8988T (cell line): Measurements from ENCODE around the gene CLPTM1L.

ENCODE experiments used
- DNase-seq: peaks from one replicate; pipeline ENCODE4 v3.0.0; 2011

The CLPTM1L gene

DNA sequence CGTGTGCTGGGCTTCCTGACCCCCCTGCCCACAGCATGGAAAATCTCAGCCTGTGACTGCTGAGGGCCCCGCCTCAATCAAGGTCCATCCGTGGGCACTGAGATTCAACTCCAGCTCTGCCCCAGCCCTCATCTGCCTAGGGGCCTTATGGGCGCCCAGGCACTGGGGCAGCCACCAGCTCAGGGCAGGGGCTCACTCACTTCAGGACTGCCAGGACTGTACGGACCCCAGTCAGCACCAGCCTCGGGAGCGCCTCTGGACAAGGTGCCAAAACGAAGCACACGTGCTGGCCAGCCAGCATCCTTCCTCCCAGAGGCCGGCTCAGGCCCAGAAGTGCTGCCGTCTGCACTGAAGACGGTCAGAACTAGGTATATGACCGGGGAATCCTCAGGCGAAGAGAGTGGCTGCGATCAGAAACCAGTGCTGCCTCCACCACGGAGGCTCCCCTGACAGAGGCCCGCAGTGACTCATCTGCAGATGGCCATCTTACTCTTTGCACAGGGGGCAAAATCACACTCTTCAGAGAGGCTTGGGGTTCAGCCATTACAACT is 19.6 kb downstream of the CLPTM1L start:
- DNase-seq, result peak; percentile 35

DNA sequence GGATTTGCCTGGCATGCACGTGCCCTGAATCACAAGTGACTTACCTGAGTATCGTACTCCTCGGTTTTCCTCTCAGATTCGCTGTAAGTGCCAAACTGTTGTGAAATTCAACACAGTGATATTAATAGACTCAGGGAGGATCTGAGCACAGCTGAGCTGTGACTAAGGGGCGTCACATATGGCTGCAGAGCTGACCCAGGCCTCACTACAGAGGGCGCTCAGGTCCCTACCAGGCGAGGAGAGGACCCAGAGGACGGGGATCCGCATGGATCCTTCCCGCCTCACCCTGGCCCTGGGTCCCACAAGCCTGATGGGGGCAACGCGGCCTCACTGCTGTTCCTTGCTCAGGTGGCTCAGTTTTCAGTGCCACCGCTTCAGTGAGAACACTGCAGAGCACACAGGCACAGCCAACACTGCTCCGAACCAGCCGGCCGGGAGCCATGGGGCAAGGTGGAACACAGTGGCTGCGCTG is 20.1 kb downstream of the CLPTM1L start:
- peak; percentile 61 for DNase-seq

DNA sequence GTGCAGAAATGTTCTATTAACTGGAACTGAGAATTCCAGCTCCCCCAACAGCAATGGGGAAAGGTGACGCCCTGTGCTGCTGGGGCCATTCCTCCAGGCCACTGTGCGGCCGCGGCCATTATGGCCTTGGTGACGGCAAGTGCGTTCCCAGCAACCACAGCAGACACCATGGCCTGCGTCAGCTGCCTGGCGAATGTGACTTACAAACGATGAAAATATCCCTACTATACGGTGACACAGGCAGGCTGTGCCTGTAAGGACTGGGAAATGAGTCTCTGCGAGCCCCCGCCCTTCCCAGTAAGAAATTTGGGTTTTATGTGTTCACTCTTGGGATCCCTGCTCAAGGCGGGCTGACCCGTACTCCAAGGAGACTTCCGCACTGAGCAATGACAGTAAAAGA is 20.6 kb downstream of the CLPTM1L start:
- peak; percentile 6 for DNase-seq

DNA sequence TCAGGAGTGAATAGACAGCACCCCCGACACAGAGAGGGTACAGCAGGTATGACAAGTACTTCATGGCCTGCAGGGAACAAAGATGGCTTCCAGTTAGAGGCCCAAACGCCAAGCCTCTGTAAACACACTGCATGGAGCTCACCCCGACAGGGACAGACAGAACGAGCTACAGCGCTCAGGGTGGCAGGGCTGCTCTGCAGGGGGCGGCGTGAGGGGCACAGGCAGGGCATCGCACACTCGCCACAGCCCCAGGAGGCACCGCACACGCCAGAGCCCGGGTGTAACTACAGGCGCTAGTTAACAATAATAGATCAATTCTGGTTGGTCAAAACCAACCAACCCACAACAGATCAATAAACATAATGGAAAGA is 21.1 kb downstream of the CLPTM1L start:
- DNase-seq, result no peak

DNA sequence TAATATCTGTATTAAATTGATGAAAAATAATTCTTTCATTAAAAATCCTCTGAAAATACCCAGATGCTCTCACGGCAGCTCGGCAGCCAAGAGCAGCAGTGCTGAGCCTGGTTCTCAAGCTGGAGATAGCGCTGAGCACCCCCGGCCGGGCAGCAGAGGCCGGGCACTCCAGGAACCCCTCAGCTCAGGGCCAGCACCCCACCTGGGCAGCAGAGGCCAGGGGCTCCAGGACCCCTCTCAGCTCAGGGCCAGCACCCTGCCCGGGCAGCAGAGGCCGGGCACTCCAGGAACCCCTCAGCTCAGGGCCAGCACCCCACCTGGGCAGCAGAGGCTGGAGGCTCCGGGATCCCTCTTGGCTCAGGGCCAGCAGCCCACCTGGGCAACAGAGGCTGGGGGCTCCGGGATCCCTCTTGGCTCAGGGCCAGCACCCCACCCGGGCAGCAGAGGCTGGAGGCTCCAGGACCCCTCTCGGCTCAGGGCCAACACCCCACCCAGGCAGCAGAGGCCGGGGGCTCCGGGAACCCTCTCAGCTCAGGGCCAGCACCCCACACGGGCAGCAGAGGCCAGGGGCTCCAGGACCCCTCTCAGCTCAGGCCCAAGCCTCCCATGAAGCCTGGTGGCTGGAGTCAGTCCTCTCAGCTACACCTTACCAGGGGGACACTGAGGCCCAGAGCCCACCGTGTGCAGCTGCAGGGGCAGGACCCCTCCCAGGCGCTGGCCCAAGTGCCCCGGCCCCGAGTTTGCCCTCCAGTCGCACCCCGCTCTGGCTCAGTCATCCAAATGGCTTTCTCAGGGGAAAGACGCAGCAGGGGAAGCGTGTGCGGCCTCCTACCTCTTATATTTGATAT is 21.7 kb downstream of the CLPTM1L start:
- peak; percentile 7 for DNase-seq

DNA sequence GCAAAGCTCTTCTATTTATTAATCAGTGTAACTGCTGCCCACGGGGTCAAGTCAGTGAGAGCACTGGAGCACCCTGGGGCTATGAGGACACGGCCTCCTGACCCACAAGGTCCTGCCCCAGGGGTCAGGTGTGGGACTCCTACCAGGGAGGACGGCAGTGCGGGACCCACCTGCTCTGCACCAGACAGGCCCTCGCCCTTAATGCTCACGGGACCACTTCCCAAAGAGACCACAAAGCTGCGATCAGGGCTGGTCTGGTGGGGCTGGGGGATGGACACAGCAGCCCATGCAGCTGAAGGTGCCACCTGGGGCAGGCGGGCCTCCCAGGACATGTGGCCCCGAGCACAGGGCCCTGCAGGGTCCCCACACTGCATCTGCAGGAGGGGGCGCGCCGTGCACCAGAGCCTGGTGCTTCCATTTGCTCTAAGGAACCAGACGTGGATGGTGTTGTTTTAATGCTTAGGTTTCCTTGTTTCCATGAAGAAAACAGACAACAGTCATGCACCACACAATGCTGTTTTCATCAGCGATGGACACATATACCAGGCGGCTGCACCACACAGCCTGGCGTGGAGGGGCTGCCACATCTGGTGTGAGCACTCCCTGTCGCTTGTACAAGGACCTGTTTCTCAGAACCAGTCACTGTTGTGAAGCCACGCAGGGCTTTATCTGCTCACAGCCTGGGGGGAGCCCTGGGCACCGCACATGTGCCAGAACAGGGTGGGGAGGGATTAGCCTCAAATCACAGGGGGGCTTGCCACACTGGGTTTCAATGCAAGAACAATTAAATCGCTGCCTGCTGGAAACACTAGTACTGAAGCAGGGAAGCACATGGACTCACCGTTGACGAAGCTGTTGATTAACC is 22.6 kb downstream of the CLPTM1L start:
- DNase-seq, result peak; percentile 7

DNA sequence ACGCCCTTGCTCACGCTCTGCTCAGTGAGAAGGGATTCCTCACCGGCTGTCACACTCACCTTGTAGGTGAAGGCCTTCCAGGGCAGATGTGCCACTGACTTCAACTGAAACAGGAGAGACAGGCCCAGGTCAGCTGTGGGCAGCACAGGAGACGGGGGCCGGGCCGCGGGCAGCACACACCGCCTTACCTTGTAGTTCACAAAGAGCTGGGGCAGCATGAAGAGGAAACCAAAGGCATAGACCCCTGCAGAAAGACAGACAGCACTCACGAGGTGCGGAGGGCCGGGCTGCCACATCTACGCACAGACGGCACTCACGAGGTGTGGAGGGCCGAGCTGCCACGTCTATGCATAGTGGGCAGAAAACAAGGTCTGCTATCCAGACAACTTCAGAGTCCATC is 23.3 kb downstream of the CLPTM1L start:
- no peak for DNase-seq

DNA sequence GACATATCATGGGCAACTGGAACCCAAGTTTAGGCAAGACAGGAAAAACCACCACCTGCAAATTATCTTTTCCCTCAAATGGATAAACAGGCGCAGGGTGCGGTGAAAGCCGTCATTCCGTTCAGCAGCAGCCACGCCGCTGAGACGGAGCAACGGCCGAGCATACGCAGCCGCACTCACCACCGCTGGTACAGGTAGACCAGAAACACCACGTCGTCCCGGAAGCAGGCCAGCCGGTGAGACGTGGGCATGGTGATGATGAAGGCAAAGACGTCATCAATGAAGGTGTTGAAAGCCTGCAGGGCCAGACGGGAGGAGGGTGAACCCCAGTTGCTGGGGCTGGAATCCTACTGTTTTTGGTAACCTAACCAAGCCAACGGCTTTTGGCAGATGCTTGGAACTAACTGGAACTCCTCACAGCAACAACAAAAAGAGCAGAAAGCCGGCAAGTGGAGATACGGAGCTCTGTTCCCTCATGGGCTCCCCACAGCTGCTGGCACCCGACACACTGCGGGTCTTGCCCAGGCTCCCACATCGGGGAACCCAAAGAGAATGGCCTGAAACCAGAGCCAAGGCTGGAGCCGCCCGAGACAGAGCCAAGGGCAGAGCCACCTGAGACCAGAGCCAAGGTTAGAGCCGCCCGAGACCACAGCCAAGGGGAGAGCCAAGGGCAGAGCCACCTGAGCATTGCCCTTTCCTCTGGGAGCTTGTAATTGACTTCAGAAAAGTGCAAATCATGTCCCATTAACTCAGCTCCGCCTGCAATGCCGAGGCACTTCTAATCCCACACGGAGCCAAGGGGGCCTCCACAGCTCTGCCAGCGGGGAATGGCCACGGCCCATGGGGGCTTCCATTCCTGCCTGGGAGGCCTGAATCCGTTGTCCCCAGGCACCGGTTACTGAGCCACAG is 24.2 kb downstream of the CLPTM1L start:
- DNase-seq, result peak; percentile 4

DNA sequence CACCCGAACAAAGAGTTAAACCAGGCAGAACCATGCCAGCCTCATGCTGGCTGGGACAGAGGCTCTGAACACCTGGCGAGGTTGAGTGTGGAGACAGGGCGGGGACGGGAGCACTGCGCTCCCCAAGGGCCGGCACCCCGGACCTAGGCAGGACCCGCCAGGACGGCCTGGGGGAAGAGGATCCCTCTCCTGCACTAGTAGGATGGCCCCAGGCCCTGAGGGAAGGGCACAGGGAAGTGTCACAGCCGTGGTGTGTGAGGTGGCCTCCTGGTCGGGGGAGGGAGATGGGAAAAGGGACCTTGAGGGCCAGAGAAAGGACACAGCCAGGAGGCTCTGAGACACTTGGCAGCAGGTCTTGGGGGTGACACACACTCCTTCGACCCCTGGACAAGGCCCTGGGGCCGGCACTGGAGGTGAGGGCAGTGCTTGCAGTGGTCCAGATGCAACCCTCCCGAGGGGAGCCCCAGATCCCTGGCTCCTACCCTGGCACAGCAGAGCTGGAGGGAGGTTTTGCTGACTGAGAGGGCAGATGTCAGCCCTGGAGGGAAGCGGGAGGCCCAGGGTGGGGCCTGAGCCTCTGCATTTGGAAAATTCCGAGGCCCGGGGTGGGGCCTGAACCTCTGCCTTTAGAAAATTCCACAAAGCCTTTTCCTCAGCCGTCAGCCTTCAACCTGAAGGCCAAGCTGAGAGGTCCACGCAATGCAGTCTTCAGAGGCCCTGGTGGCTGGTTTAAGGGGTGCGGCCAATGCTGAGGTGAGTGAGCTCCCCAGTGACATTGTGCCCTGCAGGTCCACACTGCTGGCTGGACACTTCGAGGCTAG is 25.3 kb downstream of the CLPTM1L start:
- DNase-seq, result peak; percentile 23

DNA sequence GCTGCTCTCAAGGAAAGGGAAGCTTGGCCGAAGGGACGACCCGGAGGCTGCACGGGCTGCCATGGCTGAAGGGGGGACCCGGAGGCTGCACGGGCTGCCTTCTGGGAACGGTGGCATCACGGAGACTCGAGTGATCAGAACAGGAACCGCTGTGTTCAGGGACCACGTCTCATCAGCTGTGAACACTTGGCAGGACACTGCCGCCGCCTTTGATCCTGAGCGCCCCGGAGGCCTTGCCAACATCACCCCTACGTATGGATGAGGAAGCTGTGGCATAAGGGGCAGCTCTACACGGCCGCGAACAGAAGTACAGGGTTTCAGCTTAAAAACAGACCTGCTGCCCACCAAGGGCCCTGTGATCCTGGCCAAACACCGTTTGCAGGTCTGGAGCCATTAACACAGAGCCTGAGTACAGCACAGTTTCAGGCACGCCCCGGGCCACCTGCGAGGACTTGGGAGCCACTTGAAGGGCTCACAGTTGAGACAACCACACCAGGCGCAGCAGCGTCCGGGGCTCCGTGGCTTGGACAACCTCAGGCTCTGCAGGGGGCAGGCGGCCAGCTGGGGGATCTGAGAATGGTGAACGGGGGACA is 26.1 kb downstream of the CLPTM1L start:
- DNase-seq, result peak; percentile 3

DNA sequence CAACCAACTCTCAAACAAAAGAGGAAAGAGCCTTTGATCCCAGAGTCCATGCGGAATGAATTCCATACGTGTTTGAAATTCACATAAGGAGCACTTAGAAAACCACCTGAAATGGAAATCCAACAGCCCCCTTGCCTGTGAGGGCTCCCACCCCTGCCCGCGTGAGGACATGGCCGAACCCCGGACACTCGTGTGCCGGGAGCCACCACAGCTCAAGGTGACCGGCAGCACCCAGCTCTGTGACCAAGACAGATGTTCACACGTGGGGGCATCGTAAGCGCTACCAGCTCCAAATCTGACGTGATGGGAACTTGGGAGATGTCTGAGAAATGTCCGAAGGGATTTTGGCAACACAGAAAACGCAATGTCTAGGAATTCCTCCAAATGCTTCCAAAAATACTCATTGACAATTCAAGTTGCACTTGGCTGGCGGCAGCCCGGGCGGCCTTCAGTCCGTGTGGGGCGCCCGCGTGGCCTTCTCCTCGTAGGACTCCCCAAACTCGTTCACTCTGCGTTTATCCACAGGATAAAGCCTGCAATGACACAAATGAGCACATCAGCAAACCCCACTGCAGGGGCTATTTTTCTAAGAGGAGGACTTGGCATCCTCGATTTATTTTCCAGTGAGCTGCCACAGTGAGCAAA is 26.9 kb downstream of the CLPTM1L start:
- DNase-seq, result peak; percentile 12

DNA sequence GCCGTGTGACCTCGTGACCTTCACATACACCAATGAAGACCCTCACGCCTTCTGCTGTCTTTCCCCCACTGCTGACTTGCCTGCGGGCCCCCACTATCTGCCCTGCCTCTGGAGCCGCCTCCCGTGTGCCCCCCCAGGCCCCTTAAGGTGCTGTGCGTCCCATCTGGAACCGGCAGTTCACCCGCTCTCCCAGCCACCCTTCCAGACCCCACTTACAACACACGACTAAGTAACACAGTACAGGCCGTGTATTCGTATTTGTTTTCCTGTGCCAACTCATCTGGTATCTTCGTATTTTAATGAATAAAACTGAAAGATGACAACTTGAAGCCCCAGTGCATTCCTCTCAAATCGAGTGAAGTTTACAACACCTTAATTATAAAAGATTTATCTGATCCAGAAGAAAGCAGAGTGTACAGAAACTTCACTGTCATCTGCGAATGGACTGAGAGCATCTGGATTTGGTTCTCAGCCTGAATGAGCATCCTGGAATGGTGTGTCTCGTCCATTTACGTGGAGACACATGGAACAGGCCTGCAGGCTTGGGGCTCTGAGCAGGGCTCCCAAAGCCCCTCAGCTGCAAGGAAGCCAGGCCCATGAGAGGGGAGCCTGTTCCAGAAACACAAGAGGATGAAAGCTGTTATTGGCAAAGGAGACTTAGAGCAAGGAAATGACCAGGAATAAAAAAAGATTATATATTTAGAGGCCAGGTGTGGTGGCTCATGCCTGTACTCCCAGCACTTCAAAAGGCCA is 28.1 kb downstream of the CLPTM1L start:
- peak; percentile 26 for DNase-seq

DNA sequence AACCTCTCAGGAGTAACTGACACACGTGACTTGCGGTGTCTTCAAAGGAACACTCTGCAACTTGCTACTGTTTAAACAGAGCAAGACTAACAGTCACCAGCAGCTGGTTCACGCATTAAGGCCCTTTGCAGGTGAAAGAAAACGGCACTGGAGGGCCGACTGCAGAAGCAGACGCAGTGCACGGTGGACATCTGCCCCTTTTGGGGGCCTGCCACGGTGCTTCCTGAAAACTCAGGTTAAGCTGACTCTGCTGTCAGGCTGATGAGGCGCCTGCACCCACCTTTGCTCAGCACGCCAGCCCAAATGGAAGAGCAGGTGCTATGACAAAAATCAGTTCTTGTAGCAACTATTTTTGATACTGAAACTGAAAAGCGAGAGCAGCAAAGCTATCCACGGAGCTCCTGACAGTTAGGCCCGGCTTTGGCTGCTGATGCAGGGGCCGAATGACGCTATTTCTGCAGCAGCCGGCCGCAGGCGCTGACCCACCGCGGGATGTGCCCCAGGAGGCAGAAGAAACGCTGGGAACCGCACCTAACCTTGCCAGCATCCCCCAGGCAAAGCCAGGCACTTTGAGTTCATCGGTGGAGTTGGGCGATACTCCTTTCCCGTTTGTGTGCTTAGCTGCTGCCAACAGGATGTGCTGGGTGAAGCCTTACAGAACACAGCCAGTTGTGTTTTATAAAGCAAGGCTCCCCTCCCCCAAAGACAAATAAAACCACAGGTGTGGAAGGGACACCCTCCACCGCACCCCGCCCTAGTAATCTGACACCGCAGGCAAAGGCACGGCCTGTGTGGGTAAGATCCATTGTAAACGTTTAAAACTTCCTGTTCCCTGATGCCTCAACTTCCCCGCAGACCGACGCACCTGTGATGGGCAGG is 29.0 kb downstream of the CLPTM1L start:
- DNase-seq, result peak; percentile 16

DNA sequence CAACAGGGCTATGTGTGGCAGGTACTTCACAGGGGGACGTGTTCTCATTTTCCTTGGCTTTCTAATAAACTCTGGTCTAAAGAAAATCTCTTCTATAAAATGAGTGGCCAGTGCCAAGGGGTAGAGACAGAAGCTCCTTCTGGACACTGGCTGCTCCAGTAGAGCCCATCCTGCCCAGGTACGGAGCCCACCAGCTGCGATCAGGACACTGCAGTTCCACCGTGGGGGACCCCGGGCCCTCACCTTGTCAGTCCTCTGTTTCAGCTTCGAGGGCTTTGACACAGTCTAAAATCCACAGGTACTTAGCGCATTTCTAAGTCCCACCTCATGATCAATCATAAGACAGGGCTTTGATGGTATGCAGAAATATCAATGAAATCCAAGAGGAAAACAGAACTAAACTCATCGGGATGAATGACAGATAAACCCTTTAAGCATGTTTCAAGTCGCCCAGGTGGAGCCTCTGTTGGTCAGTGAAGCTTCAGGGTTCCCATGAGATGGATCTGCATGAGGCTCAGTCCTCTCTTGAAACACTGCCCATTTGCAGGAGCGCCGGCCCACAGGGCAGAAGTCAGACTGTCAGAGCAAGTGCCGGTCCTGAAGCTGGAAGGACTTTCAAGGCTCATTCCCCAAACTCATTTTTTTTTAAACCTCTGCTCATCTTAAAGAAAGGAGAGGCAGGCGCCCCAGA is 29.7 kb downstream of the CLPTM1L start:
- DNase-seq, result peak; percentile 7

DNA sequence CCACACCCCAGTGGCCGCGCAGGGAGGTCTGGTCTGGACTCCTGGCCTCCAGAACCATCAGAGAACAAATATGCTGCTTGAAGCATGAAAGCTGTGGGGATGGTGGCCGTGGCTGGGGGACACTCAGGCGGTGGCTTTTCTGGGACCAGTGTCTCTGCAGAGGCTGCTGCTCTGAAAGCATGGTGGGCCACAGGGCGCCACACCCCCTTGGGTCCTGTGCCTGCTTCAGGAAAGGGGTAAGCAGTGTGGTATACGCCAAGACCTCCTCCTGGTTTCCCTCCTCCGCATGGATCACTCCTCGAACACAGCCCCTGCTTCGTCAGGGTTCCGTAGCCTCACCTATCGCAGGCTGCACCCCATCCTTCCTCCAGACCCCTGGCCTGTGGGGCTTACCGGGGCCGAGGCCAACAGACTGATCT is 30.3 kb downstream of the CLPTM1L start:
- peak; percentile 3 for DNase-seq

DNA sequence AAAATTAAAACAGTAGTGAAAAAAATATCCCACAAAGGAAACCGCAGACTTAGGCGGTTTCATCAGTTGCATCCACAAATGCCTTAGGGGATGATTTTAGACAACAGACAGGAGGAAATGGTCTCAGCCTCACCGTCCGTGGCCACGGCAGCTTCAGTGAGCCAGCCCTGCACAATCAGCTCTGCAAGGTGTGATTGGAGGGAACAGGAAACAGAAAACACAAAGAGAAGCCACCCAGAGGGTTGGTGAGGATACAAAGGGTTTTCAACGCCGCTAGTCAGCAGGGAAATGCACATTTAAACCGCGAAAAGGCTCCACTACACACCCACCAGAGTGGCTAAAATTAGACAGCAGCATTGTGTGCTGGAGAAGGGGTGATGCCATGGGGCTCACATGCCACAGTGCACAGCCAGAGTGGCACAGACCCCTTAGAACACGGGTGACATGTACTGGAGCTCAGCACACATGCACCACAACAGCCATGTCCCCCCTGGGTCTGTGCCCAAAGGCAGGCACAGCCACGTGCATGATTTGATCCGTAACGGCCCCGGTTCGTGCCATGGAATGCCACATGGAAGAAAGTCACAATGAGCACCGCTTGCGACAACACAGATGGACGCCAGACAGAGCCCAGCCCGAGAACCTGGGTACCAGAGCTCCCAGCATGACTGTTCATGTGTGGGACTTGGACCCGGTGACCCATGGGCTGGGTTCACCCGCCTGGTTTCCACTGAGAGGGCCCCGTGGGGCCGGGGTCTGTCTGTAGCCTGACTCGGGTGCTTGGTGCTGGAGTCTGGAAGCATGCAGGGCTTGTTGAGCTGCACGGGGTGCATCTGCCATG is 31.7 kb downstream of the CLPTM1L start:
- DNase-seq, result no peak

DNA sequence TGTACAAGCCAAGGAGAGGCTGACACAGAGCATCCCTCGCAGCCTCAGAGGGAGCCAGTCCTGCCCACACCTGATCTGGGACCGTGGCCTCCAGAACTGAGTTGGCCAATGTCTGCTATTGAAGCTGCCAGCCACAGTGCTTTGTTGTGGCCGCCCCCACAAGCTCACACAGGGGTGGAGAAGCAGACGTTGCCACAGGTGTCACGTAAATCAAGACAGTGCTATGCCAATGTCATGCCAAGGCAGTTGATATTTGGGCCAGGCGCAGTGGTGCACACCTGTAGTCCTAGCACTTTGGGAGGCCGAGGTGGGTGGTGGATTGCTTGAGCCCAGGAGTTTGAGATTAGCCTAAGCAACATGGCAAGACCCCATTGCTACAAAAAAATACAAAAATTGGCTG is 32.7 kb downstream of the CLPTM1L start:
- no peak for DNase-seq
